Measurements from ENCODE around the gene SF1. TPM values are rescaled to one million over a fixed set of nuclear protein-coding genes. Genes with fewer than 3 reads are reported as not detected.

SF1 gene
- total RNA-seq, 1 experiment from 2014 or later, result 360 TPM

GRCh38 chr11:64721359-64721699, 57.0 kb downstream of the SF1 start:
- ChIA-PET CTCF (no interaction called here), POLR2A (no interaction called here)
- no peak for ATAC-seq
- no peaks in the 10 kb centered on the region for H3K9me3 ChIP-seq (ENCODE audit: control insufficient read depth, insufficient read depth, low read depth, low read length)
- no peak for TF ChIP-seq REST (IDR thresholded peaks at IDR 0.05; ENCODE audit: insufficient read depth in 1 of 2, low read depth in 2 of 2, low read length in 1 of 2)
- TF ChIP-seq SIN3A (IDR thresholded peaks at IDR 0.05; ENCODE audit: borderline replicate concordance, insufficient read depth, low read depth, low read length), result no peak
- no peak for TF ChIP-seq POLR2AphosphoS5 (IDR thresholded peaks at IDR 0.05; ENCODE audit: low read depth, low read length)
- TF ChIP-seq CTCF (IDR thresholded peaks at IDR 0.05), result no peak
- TF ChIP-seq TCF7L2 (IDR thresholded peaks at IDR 0.05; ENCODE audit: low read depth, low read length), result no peak
- peaks cover 2% of the 10 kb centered on the region; the same call in 1 of the 2 replicates for H3K27me3 ChIP-seq (ENCODE audit: control insufficient read depth, insufficient read depth, low read length)
- H3K4me3 ChIP-seq (ENCODE audit: low read depth in 2 of 2, low read length in 2 of 2), result no peak overlapping the region
- no peak for DNase-seq (ENCODE audit: low read depth, low spot score)
- peaks cover 5% of the 10 kb centered on the region for H3K4me1 ChIP-seq (ENCODE audit: control insufficient read depth, insufficient read depth, low read length)
- no peak overlapping the region for H3K27ac ChIP-seq (ENCODE audit: low read length)
- intact Hi-C loops (cut with micrococcal nuclease; ENCODE audit: unreplicated experiment), result no loop called here
- in situ Hi-C loops (cut with HindIII; ENCODE audit: low pct_unique_long_range_greater_than_20kb, low sequenced_read_pairs), result no loop called here
- BruUV-seq (replicated peaks), result no TSS peak
- H3K36me3 ChIP-seq (ENCODE audit: control insufficient read depth, insufficient read depth, low read length), result no peaks in the 10 kb centered on the region

GRCh38 chr11:64720640-64721358, 57.5 kb downstream of the SF1 start:
- H3K4me1 ChIP-seq (ENCODE audit: control insufficient read depth, insufficient read depth, low read length), result peaks cover 5% of the 10 kb centered on the region
- no peaks in the 10 kb centered on the region for H3K36me3 ChIP-seq (ENCODE audit: control insufficient read depth, insufficient read depth, low read length)
- H3K27ac ChIP-seq (ENCODE audit: low read length), result no peak overlapping the region
- ATAC-seq (no peak), DNase-seq (ENCODE audit: low read depth, low spot score) (no peak)
- H3K9me3 ChIP-seq (ENCODE audit: control insufficient read depth, insufficient read depth, low read depth, low read length), result no peaks in the 10 kb centered on the region
- no TSS peak for BruUV-seq (replicated peaks)
- CTCF ChIA-PET, result no interaction called here
- in situ Hi-C loops (cut with HindIII; ENCODE audit: low pct_unique_long_range_greater_than_20kb, low sequenced_read_pairs), result no loop called here
- POLR2A ChIA-PET, result no interaction called here
- no peak overlapping the region for H3K4me3 ChIP-seq (ENCODE audit: low read depth in 2 of 2, low read length in 2 of 2)
- peaks cover 2% of the 10 kb centered on the region; the same call in 1 of the 2 replicates for H3K27me3 ChIP-seq (ENCODE audit: control insufficient read depth, insufficient read depth, low read length)
- no peak for TF ChIP-seq CTCF (IDR thresholded peaks at IDR 0.05)
- no peak for TF ChIP-seq TCF7L2 (IDR thresholded peaks at IDR 0.05; ENCODE audit: low read depth, low read length)
- TF ChIP-seq SIN3A (IDR thresholded peaks at IDR 0.05; ENCODE audit: borderline replicate concordance, insufficient read depth, low read depth, low read length), result no peak
- no peak for TF ChIP-seq POLR2AphosphoS5 (IDR thresholded peaks at IDR 0.05; ENCODE audit: low read depth, low read length)
- TF ChIP-seq REST (IDR thresholded peaks at IDR 0.05; ENCODE audit: insufficient read depth in 1 of 2, low read depth in 2 of 2, low read length in 1 of 2), result no peak
- intact Hi-C loops (cut with micrococcal nuclease; ENCODE audit: unreplicated experiment), result no loop called here
